Testis (tissue), 3 donors: ENCODE measurements around the gene OR52J3. TPM values are rescaled to one million over a fixed set of nuclear protein-coding genes. Genes with fewer than 3 reads are reported as not detected.

Experiments used
- DNase-seq: peaks from one replicate; pipeline ENCODE4 v3.0.0-alpha.2; 2019
- H3K27ac ChIP-seq, 2 donors: fragments of 200-600 bp; sonication (generic); one replicate each; pipeline ENCODE4 v1.5.1; 2019
- H3K27me3 ChIP-seq: fragments of 200-600 bp; sonication (generic); one replicate; pipeline ENCODE4 v1.5.1; 2019
- H3K36me3 ChIP-seq: fragments of 200-600 bp; sonication (generic); one replicate; pipeline ENCODE4 v1.5.1; 2017; ENCODE audit warnings: low read depth; ENCODE audit errors: missing control alignments
- H3K4me1 ChIP-seq: fragments of 200-600 bp; sonication (generic); one replicate; pipeline ENCODE4 v1.5.1; 2019
- H3K4me3 ChIP-seq, 2 donors: fragments of 200-600 bp; sonication (generic); one replicate each; pipeline ENCODE4 v1.5.1; 2017 to 2019
- H3K9me3 ChIP-seq: fragments of 200-600 bp; sonication (generic); one replicate; pipeline ENCODE4 v1.5.1; 2017
- CTCF ChIP-seq, 3 experiments: fragments of 450-650 bp in 2 of 3; fragments of 200-600 bp in 1 of 3; sonication (generic) in 1 of 3; IDR thresholded peaks; one replicate each; pipeline ENCODE4 v1.5.1; 2016 to 2019; ENCODE audit warnings: antibody characterized with exemption in 3 of 3, mild to moderate bottlenecking in 2 of 3, moderate library complexity in 1 of 3
- POLR2A ChIP-seq: fragments of 450-650 bp; IDR thresholded peaks from one replicate; pipeline ENCODE4 v1.6.1; 2017; ENCODE audit warnings: antibody characterized with exemption, mild to moderate bottlenecking, moderate library complexity
- WGBS, 2 donors: methylation state at CpG; one replicate each; pipeline ENCODE4 v1.1.5; 2018; 5-methylcytosine and 5-hydroxymethylcytosine counted together
- intact Hi-C: fragments of 100-400 bp; cut with DNase I; formaldehyde crosslinking; loops from one replicate; pipeline ENCODE4 v1.15.1; 2023; ENCODE audit warnings: low total_unique reads
- polyA plus RNA-seq: library from polyadenylated mRNA; stranded (reverse); fragments of 350-450 nt; fragmentation: Illumina TruSeq; extraction: RNeasy Lipid Tissue Mini Kit (QIAGEN cat#74804); gene quantifications from one replicate; pipeline ENCODE4 v1.2.3, GENCODE V29; 2014; ENCODE audit warnings: low read depth, low replicate concordance; ENCODE audit not compliant: insufficient read depth
- total RNA-seq, 2 donors: library from RNA; depleted of rRNA; stranded (reverse); fragments of >200 nt; gene quantifications; one replicate each; pipeline ENCODE4 v1.2.3, GENCODE V29; 2016

Gene OR52J3
- total and polyA plus RNA-seq, 3 donors from 2014 or later: not detected

- no peak overlapping the region for H3K4me3 ChIP-seq
- no peaks in the 10 kb centered on the region for H3K36me3 ChIP-seq
- no peak for TF ChIP-seq POLR2A
- TF ChIP-seq CTCF (IDR thresholded peaks at IDR 0.05): no peak
- no peak overlapping the region for H3K27ac ChIP-seq
- H3K9me3 ChIP-seq: no peaks in the 10 kb centered on the region
- no peak for DNase-seq
- no peaks in the 10 kb centered on the region for H3K27me3 ChIP-seq
- intact Hi-C loops: no loop called here
- no peaks in the 10 kb centered on the region for H3K4me1 ChIP-seq
These were observed 37.3 kb downstream of the OR52J3 start for GRCh38 chr11:5083602-5084001.

- H3K27ac ChIP-seq: no peak overlapping the region
- TF ChIP-seq CTCF (IDR thresholded peaks at IDR 0.05) (no peak), POLR2A (no peak)
- no peaks in the 10 kb centered on the region for H3K4me1 ChIP-seq
- intact Hi-C loops: no loop called here
- no peaks in the 10 kb centered on the region for H3K9me3 ChIP-seq
- DNase-seq: no peak
- H3K27me3 ChIP-seq: no peaks in the 10 kb centered on the region
- H3K36me3 ChIP-seq: no peaks in the 10 kb centered on the region
- no peak overlapping the region for H3K4me3 ChIP-seq
These were observed 42.2 kb downstream of the OR52J3 start for GRCh38 chr11:5088556-5088955.

GRCh38 chr11:5090668-5091067, 44.3 kb downstream of the OR52J3 start:
- H3K27ac ChIP-seq: no peak overlapping the region
- H3K4me1 ChIP-seq: no peaks in the 10 kb centered on the region
- no peak overlapping the region for H3K4me3 ChIP-seq
- intact Hi-C loops: no loop called here
- 97% methylated on average over 1 of the region's 1 CpG for WGBS, 2 donors
- H3K27me3 ChIP-seq: no peaks in the 10 kb centered on the region
- no peaks in the 10 kb centered on the region for H3K9me3 ChIP-seq
- DNase-seq: no peak
- TF ChIP-seq CTCF (IDR thresholded peaks at IDR 0.05): no peak
- H3K36me3 ChIP-seq: no peaks in the 10 kb centered on the region

GRCh38 chr11:5092821-5093585, 46.7 kb downstream of the OR52J3 start:
- 86 to 90% methylated on average over 8 of the region's 8 CpGs for WGBS, 2 donors
- Histone ChIP-seq H3K9me3 (no peaks in the 10 kb centered on the region), H3K4me1 (no peaks in the 10 kb centered on the region), H3K27me3 (no peaks in the 10 kb centered on the region), H3K27ac (no peak overlapping the region), H3K36me3 (no peaks in the 10 kb centered on the region), H3K4me3 (no peak overlapping the region)
- intact Hi-C loops: no loop called here
- no peak for TF ChIP-seq CTCF (IDR thresholded peaks at IDR 0.05)
- no peak for TF ChIP-seq POLR2A
- no peak for DNase-seq

GRCh38 chr11:5096011-5096410, 49.7 kb downstream of the OR52J3 start:
- intact Hi-C loops: no loop called here
- H3K4me3 ChIP-seq: no peak overlapping the region
- no peaks in the 10 kb centered on the region for H3K27me3 ChIP-seq
- no peak for TF ChIP-seq CTCF (IDR thresholded peaks at IDR 0.05)
- TF ChIP-seq POLR2A: no peak
- no peaks in the 10 kb centered on the region for H3K4me1 ChIP-seq
- no peak overlapping the region for H3K27ac ChIP-seq
- WGBS, 2 donors: 87 to 90% methylated on average over 2 of the region's 2 CpGs
- no peaks in the 10 kb centered on the region for H3K36me3 ChIP-seq
- no peak for DNase-seq
- H3K9me3 ChIP-seq: no peaks in the 10 kb centered on the region
